Transverse colon (tissue), 4 donors: ENCODE measurements around the gene DIS3L2. TPM values are rescaled to one million over a fixed set of nuclear protein-coding genes. Genes with fewer than 3 reads are reported as not detected.

Source experiments
- DNase-seq: peaks from one replicate; pipeline ENCODE4 v3.0.0-alpha.2; 2019
- H3K27ac ChIP-seq, 4 donors: fragments of 200-600 bp; sonication (generic); 2 replicates each; pipeline ENCODE4 v1.5.1; 2016 to 2018; ENCODE audit warnings: inconsistent platforms in 4 of 4
- H3K27me3 ChIP-seq: fragments of 200-600 bp; sonication (generic); 2 replicates; pipeline ENCODE4 v1.5.1; 2017; ENCODE audit warnings: inconsistent platforms
- H3K36me3 ChIP-seq, 4 donors: fragments of 200-600 bp; sonication (generic); 2 replicates each; pipeline ENCODE4 v1.5.1; 2017 to 2019; ENCODE audit warnings: inconsistent platforms in 4 of 4
- H3K4me1 ChIP-seq, 4 donors: fragments of 200-600 bp; sonication (generic); 2 replicates each; pipeline ENCODE4 v1.5.1; 2017 to 2020; ENCODE audit warnings: inconsistent platforms in 4 of 4
- H3K4me3 ChIP-seq, 4 donors: fragments of 200-600 bp; sonication (generic); 1 replicate in 1 of 4; 2 replicates in 3 of 4; pipeline versions ENCODE4 v1.5.1 to v1.6.1; 2017 to 2019; ENCODE audit warnings: inconsistent platforms in 4 of 4
- H3K9me3 ChIP-seq, 2 donors: fragments of 200-600 bp; sonication (generic); 2 replicates each; pipeline ENCODE4 v1.5.1; 2017 to 2019; ENCODE audit warnings: inconsistent platforms in 2 of 2
- EP300 ChIP-seq: sonication (generic); formaldehyde crosslinking; IDR thresholded peaks from one replicate; pipeline ENCODE4 v1.6.1; 2017; ENCODE audit warnings: antibody characterized with exemption, low read depth
- POLR2A ChIP-seq: fragments of 450-650 bp; IDR thresholded peaks from one replicate; pipeline ENCODE4 v1.6.1; 2016; ENCODE audit warnings: antibody characterized with exemption, mild to moderate bottlenecking, moderate library complexity
- POLR2AphosphoS5 ChIP-seq, 3 donors: sonication (generic); formaldehyde crosslinking; IDR thresholded peaks; one replicate each; pipeline ENCODE4 v1.6.1; 2016; ENCODE audit warnings: antibody characterized with exemption in 3 of 3
- WGBS, 2 donors: methylation state at CpG; one replicate each; pipeline ENCODE4 v1.1.5; 2018; ENCODE audit warnings: low coverage in 1 of 2; 5-methylcytosine and 5-hydroxymethylcytosine counted together
- in situ Hi-C, 4 donors: fragments of 200-750 bp; cut with MboI; loops; one replicate each; pipeline versions ENCODE4 v1.15.0 to v1.15.1; 2017; ENCODE audit warnings: low sequenced_read_pairs in 3 of 4, low pct_ligation_motif_present in 1 of 4, low pct_unique_long_range_greater_than_20kb in 1 of 4
- intact Hi-C: fragments of 100-400 bp; cut with DNase I; formaldehyde crosslinking; loops from one replicate; pipeline ENCODE4 v1.15.1; 2023; ENCODE audit warnings: low total_unique reads
- total RNA-seq, 4 donors: library from RNA; depleted of rRNA; stranded (reverse); fragments of >200 nt; gene quantifications; one replicate each; pipeline ENCODE4 v1.1.0, GENCODE V29; 2016
- TF ChIP-seq, protein P1 (sequence below), 5 experiments: fragments of 200-600 bp in 3 of 5; fragments of 450-650 bp in 2 of 5; sonication (generic) in 3 of 5; IDR thresholded peaks; 1 replicate in 2 of 5; 2 replicates in 3 of 5; pipeline ENCODE4 v1.5.1; 2016 to 2017; ENCODE audit warnings: antibody characterized with exemption in 5 of 5, inconsistent platforms in 3 of 5, mild to moderate bottlenecking in 2 of 5, moderate library complexity in 1 of 5

DIS3L2 gene
- total RNA-seq, 4 donors from 2014 or later = 24.7 to 99.9 (median 51.2) TPM

DNA sequence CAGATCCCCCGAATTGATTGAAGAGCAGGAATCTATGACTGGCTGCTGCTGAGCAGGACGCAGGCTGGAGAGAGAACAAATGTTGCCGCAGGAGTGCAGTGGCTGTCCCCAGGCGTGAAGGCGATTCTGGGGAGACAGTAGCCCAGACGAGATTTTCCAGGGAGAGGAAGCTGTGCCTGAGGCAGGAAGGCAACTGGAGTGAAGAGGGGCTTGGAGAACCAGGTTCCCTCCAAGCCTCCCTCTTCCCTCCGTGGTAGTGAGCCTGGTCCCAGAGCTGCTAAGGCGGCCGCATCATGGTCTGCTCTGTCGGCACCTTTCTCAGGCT, 34.0 kb upstream of the DIS3L2 start:
- Histone ChIP-seq H3K36me3 (no peaks in the 10 kb centered on the region), H3K9me3 (no peaks in the 10 kb centered on the region), H3K27me3 (peaks cover 72% of the 10 kb centered on the region), H3K27ac (no peak overlapping the region), H3K4me1 (peaks cover 13 to 24% (median 20%) of the 10 kb centered on the region in 4 donors), H3K4me3 (no peak overlapping the region)
- intact Hi-C loops (loop anchor here (2.0 to 5.0 kb wide), 2 partner anchors 215 to 399 kb away; no protein-coding TSS in a partner anchor), in situ Hi-C loops (loop anchor here in 3 of 4 donors (10.0 to 25.0 kb wide), 3 partner anchors 207 to 397 kb away; no protein-coding TSS in a partner anchor)
- 69% methylated on average over 10 of the region's 10 CpGs; no CpG with 5 or more reads in 1 of the 2 donors for WGBS, 2 donors
- TF ChIP-seq POLR2AphosphoS5 (IDR thresholded peaks at IDR 0.05) (no peak), EP300 (no peak), POLR2A (no peak)
- TF ChIP-seq, protein P1, sequence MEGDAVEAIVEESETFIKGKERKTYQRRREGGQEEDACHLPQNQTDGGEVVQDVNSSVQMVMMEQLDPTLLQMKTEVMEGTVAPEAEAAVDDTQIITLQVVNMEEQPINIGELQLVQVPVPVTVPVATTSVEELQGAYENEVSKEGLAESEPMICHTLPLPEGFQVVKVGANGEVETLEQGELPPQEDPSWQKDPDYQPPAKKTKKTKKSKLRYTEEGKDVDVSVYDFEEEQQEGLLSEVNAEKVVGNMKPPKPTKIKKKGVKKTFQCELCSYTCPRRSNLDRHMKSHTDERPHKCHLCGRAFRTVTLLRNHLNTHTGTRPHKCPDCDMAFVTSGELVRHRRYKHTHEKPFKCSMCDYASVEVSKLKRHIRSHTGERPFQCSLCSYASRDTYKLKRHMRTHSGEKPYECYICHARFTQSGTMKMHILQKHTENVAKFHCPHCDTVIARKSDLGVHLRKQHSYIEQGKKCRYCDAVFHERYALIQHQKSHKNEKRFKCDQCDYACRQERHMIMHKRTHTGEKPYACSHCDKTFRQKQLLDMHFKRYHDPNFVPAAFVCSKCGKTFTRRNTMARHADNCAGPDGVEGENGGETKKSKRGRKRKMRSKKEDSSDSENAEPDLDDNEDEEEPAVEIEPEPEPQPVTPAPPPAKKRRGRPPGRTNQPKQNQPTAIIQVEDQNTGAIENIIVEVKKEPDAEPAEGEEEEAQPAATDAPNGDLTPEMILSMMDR (IDR thresholded peaks at IDR 0.05) = no peak
- DNase-seq = no peak

DNA sequence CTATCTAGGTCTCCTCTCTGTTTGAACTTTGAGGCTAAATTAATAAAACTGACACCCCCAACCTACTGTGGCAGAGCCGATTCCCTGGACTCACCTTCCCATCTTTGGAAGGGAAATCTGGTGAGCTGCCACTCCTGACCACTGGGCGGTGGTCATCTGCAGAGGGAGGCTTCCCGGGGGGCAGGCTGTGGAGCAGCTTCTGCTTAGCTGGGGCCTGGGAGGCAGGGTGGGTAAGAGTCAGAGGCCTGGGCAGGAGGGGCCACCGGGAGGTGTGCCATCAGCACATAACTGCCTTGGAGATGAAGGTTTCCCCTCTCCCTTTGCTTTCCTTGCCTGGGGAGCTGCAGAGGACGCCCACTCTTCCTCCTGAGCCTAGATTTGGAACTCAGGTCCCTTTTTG, 33.0 kb upstream of the DIS3L2 start:
- H3K27me3 ChIP-seq = peaks cover 63% of the 10 kb centered on the region
- WGBS, 2 donors = 72% methylated on average over 5 of the region's 5 CpGs; no CpG with 5 or more reads in 1 of the 2 donors
- H3K4me3 ChIP-seq = no peak overlapping the region
- H3K27ac ChIP-seq = no peak overlapping the region
- intact Hi-C loops (loop anchor here (5.0 kb wide), 1 partner anchor 214 kb away; no protein-coding TSS in a partner anchor), in situ Hi-C loops (loop anchor here in 3 of 4 donors (10.0 to 25.0 kb wide), 3 partner anchors 206 to 396 kb away; no protein-coding TSS in a partner anchor)
- no peak for DNase-seq
- peaks cover 13 to 24% (median 20%) of the 10 kb centered on the region in 4 donors for H3K4me1 ChIP-seq
- TF ChIP-seq POLR2A = no peak
- TF ChIP-seq, protein P1 (IDR thresholded peaks at IDR 0.05) = no peak
- TF ChIP-seq POLR2AphosphoS5 (IDR thresholded peaks at IDR 0.05) = no peak
- no peak for TF ChIP-seq EP300
- no peaks in the 10 kb centered on the region for H3K9me3 ChIP-seq
- H3K36me3 ChIP-seq = no peaks in the 10 kb centered on the region

DNA sequence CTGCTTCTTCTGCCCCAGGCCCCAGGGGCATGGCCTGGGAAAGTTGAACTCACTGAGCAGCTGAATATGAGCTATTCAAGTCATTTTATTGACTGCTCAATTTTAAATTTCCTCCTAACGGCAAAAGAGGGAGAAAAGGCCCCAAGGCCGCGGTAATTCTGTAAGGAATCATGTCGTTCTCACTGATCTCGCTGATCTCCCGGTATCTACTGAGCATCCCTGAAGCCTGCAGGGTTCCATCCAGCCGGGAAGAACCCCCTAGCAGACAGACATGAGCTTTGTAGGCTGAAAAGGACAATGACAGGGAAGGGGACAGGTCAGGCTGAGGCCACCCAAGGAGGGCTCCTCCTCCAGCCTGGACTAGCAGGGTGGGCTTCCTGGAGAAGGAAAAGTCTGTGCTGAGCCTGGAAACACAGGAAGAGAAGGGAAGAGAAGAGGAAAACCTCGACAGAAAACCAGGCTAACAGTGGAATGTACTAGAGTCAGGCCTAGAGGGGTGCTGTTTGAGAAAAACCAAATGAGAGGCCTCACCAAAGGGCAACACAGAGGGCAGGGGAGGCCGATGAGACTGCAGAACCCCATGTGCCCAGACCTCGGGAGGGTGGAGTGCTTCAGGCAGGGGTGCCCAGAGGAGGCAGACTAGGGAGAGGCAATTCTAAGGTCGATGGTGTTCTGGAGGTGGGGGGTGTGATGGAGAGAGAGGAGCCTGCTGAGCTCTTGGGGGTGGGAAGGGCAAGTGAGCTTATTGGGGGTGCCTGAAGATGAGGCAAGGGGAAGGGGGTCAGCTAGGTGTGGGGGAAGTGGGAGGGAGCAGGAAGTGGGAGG, 32.4 kb upstream of the DIS3L2 start:
- no peak for DNase-seq
- TF ChIP-seq EP300 (no peak), POLR2A (no peak), POLR2AphosphoS5 (IDR thresholded peaks at IDR 0.05) (no peak)
- TF ChIP-seq, protein P1 (IDR thresholded peaks at IDR 0.05) = no peak
- Histone ChIP-seq H3K4me1 (peaks cover 13 to 24% (median 20%) of the 10 kb centered on the region in 4 donors), H3K27ac (no peak overlapping the region), H3K9me3 (no peaks in the 10 kb centered on the region), H3K4me3 (no peak overlapping the region), H3K36me3 (no peaks in the 10 kb centered on the region), H3K27me3 (peaks cover 56% of the 10 kb centered on the region)
- in situ Hi-C loops = loop anchor here in 3 of 4 donors (10.0 to 25.0 kb wide), 3 partner anchors 206 to 396 kb away; no protein-coding TSS in a partner anchor
- WGBS, 2 donors = 40 to 80% methylated on average over 3 to 11 of the region's 11 CpGs
- intact Hi-C loops = loop anchor here (5.0 kb wide), 1 partner anchor 213 kb away; no protein-coding TSS in a partner anchor

DNA sequence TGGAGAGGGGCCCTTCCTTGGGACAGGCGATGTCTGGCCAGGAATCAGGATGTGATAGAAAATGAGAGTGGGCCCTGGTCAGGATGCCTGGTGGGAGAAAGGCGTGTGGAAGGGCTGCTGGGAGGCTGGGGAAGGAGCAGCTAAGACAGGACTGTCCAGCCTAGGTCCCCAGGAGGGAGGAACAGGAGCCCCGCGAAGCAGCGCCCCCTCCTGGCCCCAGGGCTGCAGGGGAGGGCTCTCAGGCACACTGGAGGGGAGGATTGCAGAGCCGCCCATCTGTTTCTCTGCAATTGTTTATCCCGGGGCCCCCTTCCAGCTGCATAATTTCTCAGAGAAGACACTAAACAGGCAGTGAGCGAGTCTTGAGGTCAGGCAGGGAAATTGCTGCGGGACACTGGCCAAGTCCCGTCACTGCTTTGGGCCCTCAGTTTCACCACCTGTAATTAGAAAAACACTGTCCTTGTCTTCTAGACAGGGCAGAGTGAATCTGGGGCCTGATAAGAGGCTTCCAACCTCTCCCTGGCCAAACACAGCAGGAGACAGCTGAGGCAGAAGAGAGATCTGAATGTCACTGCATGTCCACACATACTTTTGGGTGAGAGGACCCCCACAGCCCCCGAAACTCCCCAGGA, 31.4 kb upstream of the DIS3L2 start:
- in situ Hi-C loops = loop anchor here (10.0 to 25.0 kb wide), 3 partner anchors 205 to 395 kb away; no protein-coding TSS in a partner anchor
- TF ChIP-seq, protein P1 (IDR thresholded peaks at IDR 0.05) = peak in 2 of 5 experiments; percentile 13 to 19
- TF ChIP-seq POLR2AphosphoS5 (IDR thresholded peaks at IDR 0.05) = no peak
- TF ChIP-seq POLR2A = no peak
- no peak for TF ChIP-seq EP300

More for the DNA sequence above, 31.4 kb upstream of the DIS3L2 start:
- intact Hi-C loops = loop anchor here (5.0 kb wide), 1 partner anchor 212 kb away; no protein-coding TSS in a partner anchor
- Histone ChIP-seq H3K4me3 (no peak overlapping the region), H3K4me1 (peaks cover 13 to 24% (median 19%) of the 10 kb centered on the region in 4 donors), H3K36me3 (no peaks in the 10 kb centered on the region), H3K27ac (no peak overlapping the region), H3K9me3 (no peaks in the 10 kb centered on the region), H3K27me3 (peaks cover 47% of the 10 kb centered on the region)
- no peak for DNase-seq
- WGBS, 2 donors = 32% methylated on average over 11 of the region's 11 CpGs; no CpG with 5 or more reads in 1 of the 2 donors
